ENCODE data around the gene RIMKLA. TPM values are rescaled to one million over a fixed set of nuclear protein-coding genes. Genes with fewer than 3 reads are reported as not detected.
A peak's percentile ranks its signal among the peaks of the same experiment; 100 is the strongest.

The RIMKLA gene
- total and polyA plus RNA-seq, 2 of the 13 experiments (the other 11 are each of a cell fraction or from before 2014, with no cell fraction given), result 2.5 to 3.8 TPM

- TF ChIP-seq SETDB1 (CRISPR knock-in tag; IDR thresholded peaks at IDR 0.05; ENCODE audit: borderline replicate concordance) (no peak), RFXANK (CRISPR knock-in tag; IDR thresholded peaks at IDR 0.05) (0 out of 2 replicates have a peak, but pooled peaks have one; percentile 48), ZNF589 (CRISPR knock-in tag; conservative IDR thresholded peaks at IDR 0.05) (no peak), REXO4 (CRISPR knock-in tag; IDR thresholded peaks at IDR 0.05; ENCODE audit: borderline replicate concordance) (no peak), ATF3 (CRISPR knock-in tag; IDR thresholded peaks at IDR 0.05) (no peak), ZNF576 (CRISPR knock-in tag; IDR thresholded peaks at IDR 0.05) (no peak), ZNF878 (CRISPR knock-in tag; IDR thresholded peaks at IDR 0.05) (no peak), CHCHD3 (CRISPR knock-in tag; IDR thresholded peaks at IDR 0.05) (no peak), NR3C1 (CRISPR knock-in tag; IDR thresholded peaks at IDR 0.05) (no peak), ZNF143 (CRISPR knock-in tag; IDR thresholded peaks at IDR 0.05) (no peak), KLF15 (CRISPR knock-in tag; IDR thresholded peaks at IDR 0.05; ENCODE audit: borderline replicate concordance) (no peak), PHF8 (CRISPR knock-in tag; IDR thresholded peaks at IDR 0.05) (no peak), IRF2 (CRISPR knock-in tag; IDR thresholded peaks at IDR 0.05) (peak; percentile 30; the same call in 1 of the 2 replicates), ZNF292 (CRISPR knock-in tag; IDR thresholded peaks at IDR 0.05; ENCODE audit: borderline replicate concordance, low read depth) (0 out of 2 replicates have a peak, but pooled peaks have one; percentile 29), ZKSCAN1 (IDR thresholded peaks at IDR 0.05; ENCODE audit: low read length) (no peak), ZNF644 (CRISPR knock-in tag; IDR thresholded peaks at IDR 0.05; ENCODE audit: low read depth) (no peak), THAP11 (CRISPR knock-in tag; IDR thresholded peaks at IDR 0.05) (peak; percentile 77), MED13 (CRISPR knock-in tag; IDR thresholded peaks at IDR 0.05) (no peak), SMYD3 (CRISPR knock-in tag; IDR thresholded peaks at IDR 0.05) (no peak), FOXK1 (CRISPR knock-in tag; IDR thresholded peaks at IDR 0.05; ENCODE audit: borderline replicate concordance, low read depth) (peak; percentile 59; the same call in 1 of the 2 replicates), ZFYVE20 (CRISPR knock-in tag; IDR thresholded peaks at IDR 0.05; ENCODE audit: borderline replicate concordance, low read depth) (no peak)
- TF ChIP-seq, protein P1, sequence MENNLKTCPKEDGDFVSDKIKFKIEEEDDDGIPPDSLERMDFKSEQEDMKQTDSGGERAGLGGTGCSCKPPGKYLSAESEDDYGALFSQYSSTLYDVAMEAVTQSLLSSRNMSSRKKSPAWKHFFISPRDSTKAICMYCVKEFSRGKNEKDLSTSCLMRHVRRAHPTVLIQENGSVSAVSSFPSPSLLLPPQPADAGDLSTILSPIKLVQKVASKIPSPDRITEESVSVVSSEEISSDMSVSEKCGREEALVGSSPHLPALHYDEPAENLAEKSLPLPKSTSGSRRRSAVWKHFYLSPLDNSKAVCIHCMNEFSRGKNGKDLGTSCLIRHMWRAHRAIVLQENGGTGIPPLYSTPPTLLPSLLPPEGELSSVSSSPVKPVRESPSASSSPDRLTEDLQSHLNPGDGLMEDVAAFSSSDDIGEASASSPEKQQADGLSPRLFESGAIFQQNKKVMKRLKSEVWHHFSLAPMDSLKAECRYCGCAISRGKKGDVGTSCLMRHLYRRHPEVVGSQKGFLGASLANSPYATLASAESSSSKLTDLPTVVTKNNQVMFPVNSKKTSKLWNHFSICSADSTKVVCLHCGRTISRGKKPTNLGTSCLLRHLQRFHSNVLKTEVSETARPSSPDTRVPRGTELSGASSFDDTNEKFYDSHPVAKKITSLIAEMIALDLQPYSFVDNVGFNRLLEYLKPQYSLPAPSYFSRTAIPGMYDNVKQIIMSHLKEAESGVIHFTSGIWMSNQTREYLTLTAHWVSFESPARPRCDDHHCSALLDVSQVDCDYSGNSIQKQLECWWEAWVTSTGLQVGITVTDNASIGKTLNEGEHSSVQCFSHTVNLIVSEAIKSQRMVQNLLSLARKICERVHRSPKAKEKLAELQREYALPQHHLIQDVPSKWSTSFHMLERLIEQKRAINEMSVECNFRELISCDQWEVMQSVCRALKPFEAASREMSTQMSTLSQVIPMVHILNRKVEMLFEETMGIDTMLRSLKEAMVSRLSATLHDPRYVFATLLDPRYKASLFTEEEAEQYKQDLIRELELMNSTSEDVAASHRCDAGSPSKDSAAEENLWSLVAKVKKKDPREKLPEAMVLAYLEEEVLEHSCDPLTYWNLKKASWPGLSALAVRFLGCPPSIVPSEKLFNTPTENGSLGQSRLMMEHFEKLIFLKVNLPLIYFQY (CRISPR knock-in tag; IDR thresholded peaks at IDR 0.05; ENCODE audit: borderline replicate concordance), result no peak
- TF ChIP-seq, protein P2, sequence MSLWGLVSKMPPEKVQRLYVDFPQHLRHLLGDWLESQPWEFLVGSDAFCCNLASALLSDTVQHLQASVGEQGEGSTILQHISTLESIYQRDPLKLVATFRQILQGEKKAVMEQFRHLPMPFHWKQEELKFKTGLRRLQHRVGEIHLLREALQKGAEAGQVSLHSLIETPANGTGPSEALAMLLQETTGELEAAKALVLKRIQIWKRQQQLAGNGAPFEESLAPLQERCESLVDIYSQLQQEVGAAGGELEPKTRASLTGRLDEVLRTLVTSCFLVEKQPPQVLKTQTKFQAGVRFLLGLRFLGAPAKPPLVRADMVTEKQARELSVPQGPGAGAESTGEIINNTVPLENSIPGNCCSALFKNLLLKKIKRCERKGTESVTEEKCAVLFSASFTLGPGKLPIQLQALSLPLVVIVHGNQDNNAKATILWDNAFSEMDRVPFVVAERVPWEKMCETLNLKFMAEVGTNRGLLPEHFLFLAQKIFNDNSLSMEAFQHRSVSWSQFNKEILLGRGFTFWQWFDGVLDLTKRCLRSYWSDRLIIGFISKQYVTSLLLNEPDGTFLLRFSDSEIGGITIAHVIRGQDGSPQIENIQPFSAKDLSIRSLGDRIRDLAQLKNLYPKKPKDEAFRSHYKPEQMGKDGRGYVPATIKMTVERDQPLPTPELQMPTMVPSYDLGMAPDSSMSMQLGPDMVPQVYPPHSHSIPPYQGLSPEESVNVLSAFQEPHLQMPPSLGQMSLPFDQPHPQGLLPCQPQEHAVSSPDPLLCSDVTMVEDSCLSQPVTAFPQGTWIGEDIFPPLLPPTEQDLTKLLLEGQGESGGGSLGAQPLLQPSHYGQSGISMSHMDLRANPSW (CRISPR knock-in tag; IDR thresholded peaks at IDR 0.05; ENCODE audit: borderline replicate concordance), result no peak
Observed at GRCh38 chr1:42462828-42463763, 82.5 kb downstream of the RIMKLA start, which contains the start of gene CCDC30 (continued).

Data from HepG2 (cell line).